Mesenteric fat pad (tissue), 1 donor: ENCODE data around the gene NPHP1. TPM values are rescaled to one million over a fixed set of nuclear protein-coding genes. Genes with fewer than 3 reads are reported as not detected.
"Not testable (repeated sequence)": the region's sequence is repeated elsewhere in the genome, so short reads cannot be mapped to it uniquely, and the experiment has no call there.

Experiments
- DNase-seq: peaks from one replicate; pipeline ENCODE4 v3.0.0-alpha.2; 2020; ENCODE audit warnings: low spot score
- long read RNA-seq: library from polyadenylated mRNA; unstranded; transcript quantifications from one replicate; pipeline ENCODE4 v2.0.0, GENCODE V29; 2020
- total RNA-seq: library from RNA; stranded (reverse); fragmentation: NEBNext Ultra II Directional; extraction: Animal tissue kit (Norgen Biotek cat#: 25700); gene quantifications from one replicate; pipeline ENCODE4 v1.2.1, GENCODE V29; 2021
- donor health status: DM: yes; HTN: yes; CAD: no.

NPHP1 gene
- total RNA-seq: 2.2 TPM
- long read RNA-seq, partial matches to known transcripts: 2 of 4 reads
- long read RNA-seq, other reads (novel, unspliced or antisense): 0 of 4 reads

GRCh38 chr2:110204408-110205385 lies at the start of gene NPHP1:
Gene NPHP1, minus strand, starts transcription at chr2:110205013. Its CDS starts 45 bp downstream, at chr2:110204968.
- peak; percentile 96 for DNase-seq

GRCh38 chr2:110248081-110248795 lies 43.4 kb upstream of the NPHP1 start:
- not testable (repeated sequence) for DNase-seq

- not testable (repeated sequence) for DNase-seq
These were observed 40.9 kb upstream of the NPHP1 start for GRCh38 chr2:110245488-110246435.

GRCh38 chr2:110243283-110243682 lies 38.5 kb upstream of the NPHP1 start:
- not testable (repeated sequence) for DNase-seq

DNA sequence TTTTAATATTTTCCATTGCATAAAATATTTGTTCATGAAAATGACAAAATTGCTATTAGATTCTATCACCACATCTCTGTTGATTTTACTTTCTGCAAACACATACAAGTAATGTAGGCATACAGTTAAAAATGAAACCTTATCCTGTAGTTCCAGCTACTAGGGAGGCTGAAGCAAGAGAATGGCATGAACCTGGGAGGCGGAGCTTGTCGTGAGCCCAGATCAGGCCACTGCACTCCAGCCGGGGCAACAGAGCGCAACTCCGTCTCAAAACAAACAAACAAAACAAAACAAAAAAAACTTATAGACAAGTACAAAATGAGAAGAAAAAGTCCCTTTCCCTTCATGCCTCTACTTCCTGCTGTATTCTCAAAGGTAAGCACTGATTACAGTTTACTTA lies 29.7 kb upstream of the NPHP1 start:
- DNase-seq: not testable (repeated sequence)

DNA sequence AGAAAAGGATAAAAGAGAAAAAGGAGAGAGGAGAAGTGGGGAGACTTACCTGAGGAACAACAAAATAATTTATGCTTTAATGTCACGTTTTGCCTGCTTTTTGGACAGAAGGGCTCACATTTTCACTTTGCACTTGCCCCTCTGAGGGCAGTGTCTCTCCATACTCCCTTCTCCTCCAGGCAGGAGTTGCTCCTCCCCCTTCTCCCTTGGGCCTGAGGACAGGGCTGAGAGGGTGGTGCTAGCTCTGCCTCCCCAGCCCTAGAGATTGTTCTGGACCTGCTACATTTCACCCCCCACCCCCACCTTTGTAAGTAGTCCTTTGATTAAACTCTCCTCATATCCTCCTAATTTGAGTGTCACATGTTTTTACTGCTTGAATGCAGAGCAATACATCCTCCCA lies 25.1 kb upstream of the NPHP1 start:
- DNase-seq: not testable (repeated sequence)

DNA sequence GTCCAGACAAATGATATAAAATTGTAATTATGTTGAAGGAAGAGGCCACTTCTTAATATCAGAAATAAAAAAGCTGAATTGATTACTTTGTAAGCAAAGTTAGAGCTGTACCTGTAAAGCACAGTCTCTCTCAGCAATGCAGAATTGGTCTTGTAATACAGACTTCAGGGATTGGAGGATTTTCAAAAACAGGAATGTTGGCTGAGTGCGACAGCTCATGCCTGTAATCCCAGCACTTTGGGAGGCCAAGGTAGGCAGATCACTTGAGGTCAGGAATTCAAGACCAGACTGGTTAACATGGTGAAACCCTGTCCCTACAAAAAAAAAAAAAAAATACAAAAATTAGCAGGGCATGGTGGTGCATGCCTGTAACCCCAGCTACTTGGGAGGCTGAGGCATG lies 17.8 kb upstream of the NPHP1 start:
- not testable (repeated sequence) for DNase-seq

- DNase-seq: no peak
These were observed 17.1 kb upstream of the NPHP1 start for GRCh38 chr2:110221938-110222337.

GRCh38 chr2:110220190-110220564 lies 15.4 kb upstream of the NPHP1 start:
- no peak for DNase-seq

DNA sequence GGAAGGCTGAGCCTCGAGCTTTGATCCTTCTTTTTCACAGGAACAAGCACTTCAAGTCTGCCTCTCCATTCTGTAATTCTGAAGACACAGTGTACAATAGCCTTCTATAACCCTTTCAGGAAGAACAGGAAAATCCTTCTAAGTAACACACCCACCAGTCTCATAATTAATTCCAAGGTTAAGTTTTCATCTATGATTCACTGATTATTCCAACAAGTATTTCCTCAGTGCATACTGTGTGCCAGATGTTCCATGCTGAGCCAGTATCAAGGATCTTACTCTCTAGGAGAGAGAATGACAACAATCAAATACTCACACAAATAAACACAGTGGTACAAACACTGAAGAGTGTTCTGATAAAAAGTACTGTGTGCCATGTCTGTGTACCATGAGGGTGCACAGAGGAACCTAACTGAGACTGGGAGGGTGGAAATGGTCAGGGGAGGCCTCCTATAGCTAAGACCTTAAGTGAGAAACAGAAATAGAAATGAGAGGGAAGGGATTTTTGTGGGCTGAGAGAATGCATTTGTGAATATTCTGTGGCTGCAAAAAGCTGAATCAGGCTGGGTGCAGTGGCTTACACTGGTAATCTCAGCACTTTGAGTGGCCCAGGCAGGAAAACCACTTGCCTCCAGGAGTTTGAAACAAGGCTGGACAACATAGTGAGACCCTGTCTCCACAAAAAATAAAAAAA lies 14.8 kb upstream of the NPHP1 start:
- DNase-seq: no peak

- not testable (repeated sequence) for DNase-seq
These were observed 14.1 kb upstream of the NPHP1 start for GRCh38 chr2:110218889-110219288.

GRCh38 chr2:110216803-110217202 lies 12.0 kb upstream of the NPHP1 start:
- no peak for DNase-seq

- DNase-seq: no peak
These were observed 11.4 kb upstream of the NPHP1 start for GRCh38 chr2:110216199-110216598.

GRCh38 chr2:110215566-110216158 lies 10.8 kb upstream of the NPHP1 start:
- no peak for DNase-seq

GRCh38 chr2:110215091-110215490 lies 10.3 kb upstream of the NPHP1 start:
- DNase-seq: no peak

- not testable (repeated sequence) for DNase-seq
These were observed 8.7 kb upstream of the NPHP1 start for GRCh38 chr2:110213522-110213921.

DNA sequence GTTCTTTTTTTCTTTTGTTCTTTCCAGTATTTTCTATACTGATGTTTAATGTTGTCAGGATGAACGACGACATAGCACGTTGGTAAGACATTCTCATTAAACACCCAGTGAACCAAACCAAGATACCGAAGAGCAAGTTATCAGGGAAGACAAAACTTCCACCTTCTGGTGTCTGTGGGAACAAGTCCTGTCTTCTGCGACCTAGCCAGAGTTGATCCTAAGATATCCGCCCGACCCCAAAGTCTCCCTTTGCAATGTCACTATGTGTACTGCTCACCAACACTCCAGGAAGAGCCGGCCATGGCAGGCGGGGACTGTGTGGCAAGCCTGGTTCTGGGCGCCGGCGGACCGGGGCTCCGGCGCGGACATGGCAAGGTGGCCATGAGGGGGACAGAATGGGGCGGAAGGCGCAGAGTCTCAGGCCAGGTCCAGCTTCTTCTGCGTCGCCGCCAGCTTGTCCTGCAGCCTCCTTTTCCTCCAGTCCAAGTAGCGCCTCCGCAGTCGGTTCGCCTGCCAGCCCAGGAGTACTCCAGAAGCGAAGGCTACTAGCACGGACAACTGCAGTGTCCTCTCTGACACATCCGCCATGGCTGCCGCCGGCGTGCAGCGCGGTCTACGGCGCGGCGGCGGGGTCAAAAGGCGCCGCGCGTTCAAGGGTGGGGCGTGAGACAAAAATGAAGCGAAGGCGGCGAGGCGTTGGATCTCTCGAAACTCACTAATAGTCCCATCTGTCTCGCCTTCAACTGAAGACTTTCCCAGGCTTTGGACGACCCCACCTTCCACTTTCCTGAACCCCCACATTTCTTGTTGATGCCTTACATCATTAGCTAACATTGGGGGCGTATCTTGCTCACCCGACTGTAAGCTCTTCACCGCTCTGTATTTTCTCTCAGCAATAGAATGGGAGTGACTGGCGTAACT lies 7.4 kb upstream of the NPHP1 start, which contains the start of gene MTLN:
MTLN (minus strand) TSS at position 610 of the 921 bp plus-strand sequence; CDS start at position 588, 22 bp downstream.
- DNase-seq: no peak

GRCh38 chr2:110205660-110206455 lies 1.0 kb upstream of the NPHP1 start:
- DNase-seq: no peak
